ENCODE data around the gene BTRC.
"Not testable (repeated sequence)": the region's sequence is repeated elsewhere in the genome, so short reads cannot be mapped to it uniquely, and the experiment has no call there.

BTRC gene

GRCh38 chr10:101346177-101346576, 7.8 kb upstream of the BTRC start:
- DNase-seq (ENCODE audit: low read depth, low spot score): no peak

GRCh38 chr10:101351017-101351416, 2.9 kb upstream of the BTRC start:
- no peak for DNase-seq (ENCODE audit: low read depth, low spot score)

GRCh38 chr10:101351477-101351876, 2.5 kb upstream of the BTRC start:
- DNase-seq (ENCODE audit: low read depth, low spot score): no peak

GRCh38 chr10:101352857-101353256, 1.1 kb upstream of the BTRC start:
- not testable (repeated sequence) for DNase-seq (ENCODE audit: low read depth, low spot score)

- peak; percentile 86 for DNase-seq (ENCODE audit: low read depth, low spot score)
Measured at GRCh38 chr10:101354328-101355071, 535 bp downstream of the BTRC start.

- DNase-seq (ENCODE audit: low read depth, low spot score): no peak
Measured at GRCh38 chr10:101355072-101355706, 1.2 kb downstream of the BTRC start.

- no peak for DNase-seq (ENCODE audit: low read depth, low spot score)
Measured at GRCh38 chr10:101356132-101356531, 2.2 kb downstream of the BTRC start.

- no peak for DNase-seq (ENCODE audit: low read depth, low spot score)
Measured at GRCh38 chr10:101357958-101358357, 4.0 kb downstream of the BTRC start.

- no peak for DNase-seq (ENCODE audit: low read depth, low spot score)
Measured at GRCh38 chr10:101358706-101359300, 4.8 kb downstream of the BTRC start.

GRCh38 chr10:101360090-101360489, 6.1 kb downstream of the BTRC start:
- DNase-seq (ENCODE audit: low read depth, low spot score): not testable (repeated sequence)

- DNase-seq (ENCODE audit: low read depth, low spot score): not testable (repeated sequence)
Measured at GRCh38 chr10:101360841-101361240, 6.9 kb downstream of the BTRC start.

- no peak for DNase-seq (ENCODE audit: low read depth, low spot score)
Measured at GRCh38 chr10:101363850-101364400, 10.0 kb downstream of the BTRC start.

- no peak for DNase-seq (ENCODE audit: low read depth, low spot score)
Measured at GRCh38 chr10:101364721-101365120, 10.8 kb downstream of the BTRC start.

GRCh38 chr10:101367569-101368453, 13.8 kb downstream of the BTRC start:
- DNase-seq (ENCODE audit: low read depth, low spot score): no peak

GRCh38 chr10:101373063-101373462, 19.1 kb downstream of the BTRC start:
- no peak for DNase-seq (ENCODE audit: low read depth, low spot score)

GRCh38 chr10:101373993-101374392, 20.0 kb downstream of the BTRC start:
- DNase-seq (ENCODE audit: low read depth, low spot score): not testable (repeated sequence)

- DNase-seq (ENCODE audit: low read depth, low spot score): no peak
Measured at GRCh38 chr10:101375076-101375475, 21.1 kb downstream of the BTRC start.

GRCh38 chr10:101379663-101380352, 25.8 kb downstream of the BTRC start:
- DNase-seq (ENCODE audit: low read depth, low spot score): no peak

- no peak for DNase-seq (ENCODE audit: low read depth, low spot score)
Measured at GRCh38 chr10:101380353-101381017, 26.5 kb downstream of the BTRC start.

GRCh38 chr10:101385866-101386658, 32.1 kb downstream of the BTRC start:
- no peak for DNase-seq (ENCODE audit: low read depth, low spot score)
